GM18907 (cell line): ENCODE results near the gene CPT2.
A peak's percentile ranks its signal among the peaks of the same experiment; 100 is the strongest.

Experiments
- ATAC-seq: cut with Tn5 transposase; IDR thresholded peaks from one replicate; pipeline ENCODE4 v1.9.1; 2021; ENCODE audit warnings: mild to moderate bottlenecking, moderate library complexity; ENCODE audit not compliant: unreplicated experiment

The CPT2 gene

GRCh38 chr1:53214376-53214940 lies 17.8 kb downstream of the CPT2 start:
- no peak for ATAC-seq

GRCh38 chr1:53218201-53218600 lies 21.6 kb downstream of the CPT2 start:
- ATAC-seq: no peak

GRCh38 chr1:53219711-53220110 lies 23.1 kb downstream of the CPT2 start:
- ATAC-seq: no peak

- ATAC-seq: peak; percentile 92
These were observed 23.7 kb downstream of the CPT2 start, which contains the start of gene CZIB for GRCh38 chr1:53220171-53220961. Gene CZIB (minus strand): TSS chr1:53220634. CDS start chr1:53220575, 59 bp downstream.

GRCh38 chr1:53220962-53221286 lies 24.3 kb downstream of the CPT2 start:
- no peak for ATAC-seq

- ATAC-seq: no peak
These were observed 41.0 kb downstream of the CPT2 start for GRCh38 chr1:53237638-53238037.

- peak; percentile 98 for ATAC-seq
These were observed 41.9 kb downstream of the CPT2 start, which contains the start of gene MAGOH for GRCh38 chr1:53238197-53239155. Gene MAGOH (minus strand): TSS chr1:53238518. CDS start chr1:53238448, 70 bp downstream.

GRCh38 chr1:53241828-53242227 lies 45.2 kb downstream of the CPT2 start:
- ATAC-seq: no peak

- ATAC-seq: no peak
These were observed 45.8 kb downstream of the CPT2 start for GRCh38 chr1:53242381-53242780.

GRCh38 chr1:53244141-53244540 lies 47.5 kb downstream of the CPT2 start:
- ATAC-seq: no peak

- ATAC-seq: no peak
These were observed 49.9 kb downstream of the CPT2 start for GRCh38 chr1:53246261-53247134.

- no peak for ATAC-seq
These were observed 53.1 kb downstream of the CPT2 start for GRCh38 chr1:53249706-53250105.

GRCh38 chr1:53250325-53250724 lies 53.7 kb downstream of the CPT2 start:
- ATAC-seq: no peak

- no peak for ATAC-seq
These were observed 57.5 kb downstream of the CPT2 start for GRCh38 chr1:53254011-53254640.

GRCh38 chr1:53255031-53255430 lies 58.4 kb downstream of the CPT2 start:
- no peak for ATAC-seq

GRCh38 chr1:53256511-53257453 lies 60.2 kb downstream of the CPT2 start:
- ATAC-seq: no peak

GRCh38 chr1:53257454-53258081 lies 60.9 kb downstream of the CPT2 start:
- ATAC-seq: no peak

GRCh38 chr1:53258216-53258615 lies 61.6 kb downstream of the CPT2 start:
- no peak for ATAC-seq
